Kidney epithelial cell (primary cell): Measurements from ENCODE around the gene OR7G2. TPM values are rescaled to one million over a fixed set of nuclear protein-coding genes. Genes with fewer than 3 reads are reported as not detected.

Source experiments
- DNase-seq: peaks from one replicate; pipeline ENCODE4 v3.0.0-alpha.2; 2010; ENCODE audit warnings: low read depth
- H3K27me3 ChIP-seq: 2 replicates; pipeline ENCODE4 v1.6.0; 2011; ENCODE audit warnings: low read length; ENCODE audit not compliant: control insufficient read depth, insufficient read depth
- H3K36me3 ChIP-seq: 2 replicates; pipeline ENCODE4 v1.5.1; 2011; ENCODE audit warnings: low read length; ENCODE audit not compliant: control insufficient read depth, insufficient read depth
- H3K4me3 ChIP-seq: 2 replicates; pipeline ENCODE4 v1.5.1; 2011; ENCODE audit warnings: low read depth, mild to moderate bottlenecking, control low read depth, low read length
- CTCF ChIP-seq: IDR thresholded peaks from 2 replicates; pipeline ENCODE4 v1.5.1; 2011; ENCODE audit warnings: mild to moderate bottlenecking, moderate library complexity, low read length, control low read depth, inconsistent platforms; ENCODE audit not compliant: insufficient read depth, poor library complexity, severe bottlenecking
- total RNA-seq: library from RNA; depleted of rRNA; stranded (reverse); fragments of >200 nt; gene quantifications from 2 replicates; pipeline ENCODE4 v1.2.3, GENCODE V29; 2015

Gene OR7G2
- total RNA-seq, result not detected in 2 replicates

- Histone ChIP-seq H3K4me3 (no peak within 1 kb of the TSS), H3K36me3 (no peaks in the 10 kb centered on the region), H3K27me3 (no peaks in the 10 kb centered on the region)
- TF ChIP-seq CTCF, result no peak
- no peak for DNase-seq
These were observed at the start of gene OR7G2 for GRCh38 chr19:9107375-9107774. Gene OR7G2, minus strand, starts transcription at chr19:9107475. Its CDS starts 4,232 bp downstream, at chr19:9103243.

GRCh38 chr19:9156304-9156703 lies 49.0 kb upstream of the OR7G2 start:
- no peak for DNase-seq
- peaks cover 16% of the 10 kb centered on the region for H3K36me3 ChIP-seq
- TF ChIP-seq CTCF, result no peak
- no peaks in the 10 kb centered on the region for H3K27me3 ChIP-seq
- H3K4me3 ChIP-seq, result no peak overlapping the region

GRCh38 chr19:9155591-9155990 lies 48.3 kb upstream of the OR7G2 start:
- no peak for TF ChIP-seq CTCF
- H3K4me3 ChIP-seq, result no peak overlapping the region
- no peaks in the 10 kb centered on the region for H3K27me3 ChIP-seq
- peaks cover 11% of the 10 kb centered on the region for H3K36me3 ChIP-seq
- no peak for DNase-seq

- no peak for TF ChIP-seq CTCF
- Histone ChIP-seq H3K27me3 (no peaks in the 10 kb centered on the region), H3K36me3 (peaks cover 3% of the 10 kb centered on the region), H3K4me3 (no peak overlapping the region)
- no peak for DNase-seq
These were observed 44.1 kb upstream of the OR7G2 start for GRCh38 chr19:9151367-9151766.

- no peaks in the 10 kb centered on the region for H3K27me3 ChIP-seq
- no peak for DNase-seq
- TF ChIP-seq CTCF, result no peak
- H3K36me3 ChIP-seq, result peaks cover under 1% of the 10 kb centered on the region
- H3K4me3 ChIP-seq, result no peak overlapping the region
These were observed 43.4 kb upstream of the OR7G2 start for GRCh38 chr19:9150650-9151049.

- DNase-seq, result no peak
- Histone ChIP-seq H3K36me3 (no peaks in the 10 kb centered on the region), H3K27me3 (no peaks in the 10 kb centered on the region), H3K4me3 (no peak overlapping the region)
- no peak for TF ChIP-seq CTCF
These were observed 42.7 kb upstream of the OR7G2 start for GRCh38 chr19:9149997-9150396.
